HEK293 (cell line): ENCODE data around the gene ACTN4.
A peak's percentile ranks its signal among the peaks of the same experiment; 100 is the strongest.

Experiments used
- SALL2 ChIP-seq: fragments of 450-650 bp; formaldehyde crosslinking; IDR thresholded peaks from 2 replicates; pipeline ENCODE4 v1.5.0; 2017; ENCODE audit warnings: missing biosample characterization, mild to moderate bottlenecking, missing genetic modification characterization, borderline replicate concordance
- TCF7L2 ChIP-seq: IDR thresholded peaks from 2 replicates; pipeline ENCODE4 v1.6.1; 2011; ENCODE audit warnings: low read depth, mild to moderate bottlenecking, inconsistent platforms, low read length, moderate library complexity, borderline replicate concordance
- ZBTB17 ChIP-seq: fragments of 450-650 bp; formaldehyde crosslinking; IDR thresholded peaks from 2 replicates; pipeline ENCODE4 v1.5.1; 2016; ENCODE audit warnings: missing biosample characterization, missing genetic modification characterization
- ZBTB49 ChIP-seq: fragments of 450-650 bp; formaldehyde crosslinking; IDR thresholded peaks from 2 replicates; pipeline ENCODE4 v1.5.1; 2016; ENCODE audit warnings: missing biosample characterization, missing genetic modification characterization, low read depth
- ZFP41 ChIP-seq: fragments of 450-650 bp; formaldehyde crosslinking; IDR thresholded peaks from 2 replicates; pipeline ENCODE4 v1.5.1; 2016; ENCODE audit warnings: missing biosample characterization, missing genetic modification characterization, borderline replicate concordance
- ZNF121 ChIP-seq: fragments of 450-650 bp; formaldehyde crosslinking; IDR thresholded peaks from 2 replicates; pipeline ENCODE4 v1.5.1; 2016; ENCODE audit warnings: missing biosample characterization, missing genetic modification characterization
- ZNF148 ChIP-seq: fragments of 450-650 bp; formaldehyde crosslinking; IDR thresholded peaks from 2 replicates; pipeline ENCODE4 v1.5.0; 2017; ENCODE audit warnings: missing biosample characterization, missing genetic modification characterization, borderline replicate concordance
- ZNF394 ChIP-seq: fragments of 450-650 bp; formaldehyde crosslinking; IDR thresholded peaks from 2 replicates; pipeline ENCODE4 v1.5.1; 2016; ENCODE audit warnings: missing biosample characterization, missing genetic modification characterization, mild to moderate bottlenecking, moderate library complexity, borderline replicate concordance
- ZNF623 ChIP-seq: fragments of 450-650 bp; formaldehyde crosslinking; IDR thresholded peaks from 2 replicates; pipeline ENCODE4 v1.5.1; 2016; ENCODE audit warnings: missing biosample characterization, missing genetic modification characterization
- ZNF777 ChIP-seq: fragments of 450-650 bp; formaldehyde crosslinking; IDR thresholded peaks from 2 replicates; pipeline ENCODE4 v1.5.1; 2017; ENCODE audit warnings: missing biosample characterization, missing genetic modification characterization, borderline replicate concordance
- TF ChIP-seq, protein P1 (sequence below): fragments of 450-650 bp; formaldehyde crosslinking; IDR thresholded peaks from 2 replicates; pipeline ENCODE4 v1.5.1; 2017; ENCODE audit warnings: missing biosample characterization, missing genetic modification characterization
- TF ChIP-seq, protein P2 (sequence below): fragments of 450-650 bp; formaldehyde crosslinking; IDR thresholded peaks from 2 replicates; pipeline ENCODE4 v1.5.1; 2016; ENCODE audit warnings: missing biosample characterization, missing genetic modification characterization

DNA sequence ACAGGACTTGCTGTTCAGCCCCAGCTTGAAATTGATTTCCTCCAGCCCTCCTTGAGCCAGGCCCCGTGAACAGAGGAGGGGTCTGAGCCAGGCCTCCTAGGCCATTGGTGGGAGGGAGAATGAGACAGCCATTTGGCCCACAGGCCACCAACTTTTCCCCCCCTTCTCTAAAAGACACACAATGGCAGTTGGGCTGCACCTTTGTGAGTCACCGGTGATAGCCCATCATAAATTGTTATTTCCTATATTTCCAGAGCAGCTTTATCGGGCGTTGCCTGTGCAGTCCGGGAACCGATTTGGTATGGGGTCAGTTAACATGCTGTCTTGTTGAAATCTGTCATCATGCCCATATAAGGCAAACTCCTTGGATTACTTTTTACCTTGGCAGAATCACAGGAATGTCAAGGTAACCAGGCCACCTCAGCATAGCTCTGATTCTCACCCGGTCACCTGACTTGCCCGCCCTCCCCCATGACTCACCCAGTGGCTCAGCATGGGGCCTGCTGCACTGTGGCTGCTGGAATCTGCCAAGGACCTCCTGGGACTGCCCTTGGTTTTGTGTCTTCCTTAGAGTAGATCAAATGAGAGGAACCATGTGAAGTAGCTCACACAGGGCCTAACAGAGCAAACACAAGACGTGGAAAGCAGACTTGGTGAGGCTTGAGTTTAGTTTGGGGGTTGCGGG is 36.1 kb downstream of the ACTN4 start:
- no peak for TF ChIP-seq ZBTB49 (tag by site-specific recombination)
- no peak; the same call in 1 of the 2 replicates for TF ChIP-seq ZBTB17 (tag by site-specific recombination)
- TF ChIP-seq, protein P1, sequence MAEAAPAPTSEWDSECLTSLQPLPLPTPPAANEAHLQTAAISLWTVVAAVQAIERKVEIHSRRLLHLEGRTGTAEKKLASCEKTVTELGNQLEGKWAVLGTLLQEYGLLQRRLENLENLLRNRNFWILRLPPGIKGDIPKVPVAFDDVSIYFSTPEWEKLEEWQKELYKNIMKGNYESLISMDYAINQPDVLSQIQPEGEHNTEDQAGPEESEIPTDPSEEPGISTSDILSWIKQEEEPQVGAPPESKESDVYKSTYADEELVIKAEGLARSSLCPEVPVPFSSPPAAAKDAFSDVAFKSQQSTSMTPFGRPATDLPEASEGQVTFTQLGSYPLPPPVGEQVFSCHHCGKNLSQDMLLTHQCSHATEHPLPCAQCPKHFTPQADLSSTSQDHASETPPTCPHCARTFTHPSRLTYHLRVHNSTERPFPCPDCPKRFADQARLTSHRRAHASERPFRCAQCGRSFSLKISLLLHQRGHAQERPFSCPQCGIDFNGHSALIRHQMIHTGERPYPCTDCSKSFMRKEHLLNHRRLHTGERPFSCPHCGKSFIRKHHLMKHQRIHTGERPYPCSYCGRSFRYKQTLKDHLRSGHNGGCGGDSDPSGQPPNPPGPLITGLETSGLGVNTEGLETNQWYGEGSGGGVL (tag by site-specific recombination), result peak; percentile 91
- TF ChIP-seq, protein P2, sequence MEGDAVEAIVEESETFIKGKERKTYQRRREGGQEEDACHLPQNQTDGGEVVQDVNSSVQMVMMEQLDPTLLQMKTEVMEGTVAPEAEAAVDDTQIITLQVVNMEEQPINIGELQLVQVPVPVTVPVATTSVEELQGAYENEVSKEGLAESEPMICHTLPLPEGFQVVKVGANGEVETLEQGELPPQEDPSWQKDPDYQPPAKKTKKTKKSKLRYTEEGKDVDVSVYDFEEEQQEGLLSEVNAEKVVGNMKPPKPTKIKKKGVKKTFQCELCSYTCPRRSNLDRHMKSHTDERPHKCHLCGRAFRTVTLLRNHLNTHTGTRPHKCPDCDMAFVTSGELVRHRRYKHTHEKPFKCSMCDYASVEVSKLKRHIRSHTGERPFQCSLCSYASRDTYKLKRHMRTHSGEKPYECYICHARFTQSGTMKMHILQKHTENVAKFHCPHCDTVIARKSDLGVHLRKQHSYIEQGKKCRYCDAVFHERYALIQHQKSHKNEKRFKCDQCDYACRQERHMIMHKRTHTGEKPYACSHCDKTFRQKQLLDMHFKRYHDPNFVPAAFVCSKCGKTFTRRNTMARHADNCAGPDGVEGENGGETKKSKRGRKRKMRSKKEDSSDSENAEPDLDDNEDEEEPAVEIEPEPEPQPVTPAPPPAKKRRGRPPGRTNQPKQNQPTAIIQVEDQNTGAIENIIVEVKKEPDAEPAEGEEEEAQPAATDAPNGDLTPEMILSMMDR (tag by site-specific recombination), result no peak
- 0 out of 2 replicates have a peak, but pooled peaks have one; percentile 32 for TF ChIP-seq ZNF623 (tag by site-specific recombination)
- no peak for TF ChIP-seq ZFP41
- TF ChIP-seq ZNF394 (tag by site-specific recombination), result peak; percentile 93
- TF ChIP-seq ZNF777 (tag by site-specific recombination), result no peak
- TF ChIP-seq ZNF121 (tag by site-specific recombination), result no peak
- no peak for TF ChIP-seq SALL2 (tag by site-specific recombination)
- TF ChIP-seq ZNF148 (tag by site-specific recombination), result no peak
- TF ChIP-seq TCF7L2, result no peak
